ENCODE measurements around the gene PGAM5.

GRCh38 chr12:132715874-132716273 lies 5.2 kb downstream of the PGAM5 start:
- no peak for TF ChIP-seq EZH2 (IDR thresholded peaks at IDR 0.05; ENCODE audit: insufficient read depth, poor library complexity, severe bottlenecking)
- no peak for TF ChIP-seq EZH2phosphoT487 (IDR thresholded peaks at IDR 0.05; ENCODE audit: insufficient read depth, low read depth)
